ENCODE measurements around the gene TEX29.

GRCh38 chr13:111280681-111281585 lies 39.5 kb upstream of the TEX29 start:
- TF ChIP-seq, protein P1, sequence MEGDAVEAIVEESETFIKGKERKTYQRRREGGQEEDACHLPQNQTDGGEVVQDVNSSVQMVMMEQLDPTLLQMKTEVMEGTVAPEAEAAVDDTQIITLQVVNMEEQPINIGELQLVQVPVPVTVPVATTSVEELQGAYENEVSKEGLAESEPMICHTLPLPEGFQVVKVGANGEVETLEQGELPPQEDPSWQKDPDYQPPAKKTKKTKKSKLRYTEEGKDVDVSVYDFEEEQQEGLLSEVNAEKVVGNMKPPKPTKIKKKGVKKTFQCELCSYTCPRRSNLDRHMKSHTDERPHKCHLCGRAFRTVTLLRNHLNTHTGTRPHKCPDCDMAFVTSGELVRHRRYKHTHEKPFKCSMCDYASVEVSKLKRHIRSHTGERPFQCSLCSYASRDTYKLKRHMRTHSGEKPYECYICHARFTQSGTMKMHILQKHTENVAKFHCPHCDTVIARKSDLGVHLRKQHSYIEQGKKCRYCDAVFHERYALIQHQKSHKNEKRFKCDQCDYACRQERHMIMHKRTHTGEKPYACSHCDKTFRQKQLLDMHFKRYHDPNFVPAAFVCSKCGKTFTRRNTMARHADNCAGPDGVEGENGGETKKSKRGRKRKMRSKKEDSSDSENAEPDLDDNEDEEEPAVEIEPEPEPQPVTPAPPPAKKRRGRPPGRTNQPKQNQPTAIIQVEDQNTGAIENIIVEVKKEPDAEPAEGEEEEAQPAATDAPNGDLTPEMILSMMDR (IDR thresholded peaks at IDR 0.05) = no peak
- no peak for TF ChIP-seq EP300 (IDR thresholded peaks at IDR 0.05)
- no peak for TF ChIP-seq POLR2A (IDR thresholded peaks at IDR 0.05)
